SK-N-SH (cell line): ENCODE results near the gene GNAT3. TPM values are rescaled to one million over a fixed set of nuclear protein-coding genes. Genes with fewer than 3 reads are reported as not detected.

ENCODE experiments used
- CTCF ChIA-PET: fragments of 300-600, 350-600 bp; formaldehyde crosslinking; extraction: SDS; loops from one replicate; lab custom pipeline; 2021; lab: Yijun Ruan, JAX
- POLR2A ChIA-PET: fragments of 350-600 bp; sonication (Branson Sonifier 250); formaldehyde crosslinking; extraction: SDS; loops from one replicate; lab custom pipeline; 2020; ENCODE audit warnings: antibody characterized with exemption, inconsistent platforms; lab: Yijun Ruan, JAX
- DNase-seq: peaks from one replicate; pipeline ENCODE4 v3.0.0; 2012
- H2AFZ ChIP-seq: fragments of 200-600 bp; sonication (generic); 2 replicates; pipeline ENCODE4 v1.8.1; 2016; ENCODE audit warnings: antibody characterized with exemption, mild to moderate bottlenecking, low read depth
- H3F3A ChIP-seq: fragments of 200-600 bp; sonication (generic); replicated peaks from 2 replicates; pipeline ENCODE3; 2016; ENCODE audit warnings: antibody characterized with exemption, mild to moderate bottlenecking; ENCODE audit not compliant: insufficient read depth
- H3K27ac ChIP-seq, 2 experiments: fragments of 200-500 bp in 1 of 2; fragments of 200-600 bp in 1 of 2; sonication (Bioruptor generic) in 1 of 2; sonication (generic), shearing (Covaris generic) in 1 of 2; 2 replicates each; pipeline versions ENCODE4 v1.5.1 to v1.6.1; 2014 to 2016; ENCODE audit warnings: low read depth in 2 of 2, inconsistent platforms in 1 of 2, low read length in 1 of 2, mild to moderate bottlenecking in 1 of 2, mixed read lengths in 1 of 2
- H3K27me3 ChIP-seq: fragments of 200-600 bp; sonication (generic), shearing (Covaris generic); 2 replicates; pipeline ENCODE4 v1.6.1; 2016; ENCODE audit warnings: mixed run types; ENCODE audit not compliant: insufficient read depth
- H3K36me3 ChIP-seq, 2 experiments: fragments of 200-500 bp in 1 of 2; fragments of 200-600 bp in 1 of 2; sonication (Bioruptor generic) in 1 of 2; sonication (generic) in 1 of 2; replicated peaks in 1 of 2; 2 replicates each; pipeline versions ENCODE3 to v1.5.1; 2014 to 2016; ENCODE audit warnings: low read length in 1 of 2, mild to moderate bottlenecking in 1 of 2; ENCODE audit not compliant: insufficient read depth in 2 of 2, control insufficient read depth in 1 of 2
- H3K4me1 ChIP-seq, 2 experiments: fragments of 200-500 bp in 1 of 2; fragments of 200-600 bp in 1 of 2; sonication (Bioruptor generic) in 1 of 2; sonication (generic), shearing (Covaris generic) in 1 of 2; 2 replicates each; pipeline versions ENCODE4 v1.5.1 to v1.6.1; 2014 to 2016; ENCODE audit warnings: low read depth in 1 of 2, low read length in 1 of 2, mixed run types in 1 of 2; ENCODE audit not compliant: insufficient read depth in 2 of 2, control insufficient read depth in 1 of 2
- H3K4me2 ChIP-seq: fragments of 200-600 bp; sonication (generic), shearing (Covaris generic); 2 replicates; pipeline ENCODE4 v1.6.1; 2017; ENCODE audit warnings: mixed run types
- H3K4me3 ChIP-seq, 2 experiments: fragments of 200-500 bp in 1 of 2; fragments of 200-600 bp in 1 of 2; sonication (Bioruptor generic) in 1 of 2; sonication (generic), shearing (Covaris generic) in 1 of 2; 2 replicates each; pipeline versions ENCODE4 v1.5.1 to v1.8.1; 2014 to 2016; ENCODE audit warnings: low read depth in 2 of 2, inconsistent platforms in 1 of 2, low read length in 1 of 2, mild to moderate bottlenecking in 1 of 2, mixed read lengths in 1 of 2, moderate library complexity in 1 of 2
- H3K79me2 ChIP-seq: fragments of 200-600 bp; sonication (generic); 2 replicates; pipeline ENCODE4 v1.8.1; 2017; ENCODE audit warnings: mild to moderate bottlenecking; ENCODE audit not compliant: insufficient read depth
- H3K9ac ChIP-seq: fragments of 200-600 bp; sonication (generic); 2 replicates; pipeline ENCODE4 v1.6.1; 2017; ENCODE audit warnings: mixed run types
- H3K9me2 ChIP-seq: fragments of 200-600 bp; sonication (generic); 2 replicates; pipeline ENCODE4 v1.6.1; 2017; ENCODE audit warnings: mixed run types
- H3K9me3 ChIP-seq: fragments of 200-600 bp; sonication (generic); 2 replicates; pipeline ENCODE4 v1.6.1; 2017; ENCODE audit warnings: mixed run types, mild to moderate bottlenecking, moderate library complexity
- H4K20me1 ChIP-seq: fragments of 200-600 bp; sonication (generic); 2 replicates; pipeline ENCODE4 v1.6.1; 2017; ENCODE audit warnings: mild to moderate bottlenecking, mixed run types; ENCODE audit not compliant: insufficient read depth
- CHD2 ChIP-seq: fragments of 150-350 bp; IDR thresholded peaks from 2 replicates; pipeline ENCODE4 v1.6.1; 2018; ENCODE audit warnings: low read length; ENCODE audit not compliant: partially characterized antibody
- CTCF ChIP-seq: fragments of 200-600 bp; sonication (generic); IDR thresholded peaks from 2 replicates; pipeline ENCODE4 v1.6.1; 2017; ENCODE audit warnings: antibody characterized with exemption, mild to moderate bottlenecking, moderate library complexity
- ELF1 ChIP-seq: IDR thresholded peaks from 2 replicates; pipeline ENCODE4 v1.4.0; 2012
- EP300 ChIP-seq, 2 experiments: IDR thresholded peaks; 2 replicates each; pipeline versions ENCODE4 v1.4.0 to v1.6.1; 2012; ENCODE audit warnings: borderline replicate concordance in 1 of 2, low read depth in 1 of 2, low read length in 1 of 2
- FOSL2 ChIP-seq: IDR thresholded peaks from 2 replicates; pipeline ENCODE4 v1.4.0; 2012; ENCODE audit warnings: low read depth, mild to moderate bottlenecking, moderate library complexity, borderline replicate concordance
- FOXJ3 ChIP-seq: sonication (generic); formaldehyde crosslinking; IDR thresholded peaks from 2 replicates; pipeline ENCODE4 v1.5.1; 2020; ENCODE audit warnings: mild to moderate bottlenecking, missing genetic modification reagents
- FOXM1 ChIP-seq: IDR thresholded peaks from 2 replicates; pipeline ENCODE4 v1.4.0; 2012; ENCODE audit warnings: low read depth, mild to moderate bottlenecking
- GATA2 ChIP-seq: sonication (generic); formaldehyde crosslinking; IDR thresholded peaks from 2 replicates; pipeline ENCODE4 v1.5.0; 2020; ENCODE audit warnings: mild to moderate bottlenecking, missing genetic modification reagents
- JUND ChIP-seq: IDR thresholded peaks from 2 replicates; pipeline ENCODE4 v1.4.0; 2012
- MAX ChIP-seq: IDR thresholded peaks from 2 replicates; pipeline ENCODE4 v1.4.0; 2012; ENCODE audit warnings: low read depth
- MEF2A ChIP-seq: IDR thresholded peaks from 2 replicates; pipeline ENCODE4 v1.4.0; 2012; ENCODE audit warnings: low read depth, borderline replicate concordance
- MXI1 ChIP-seq: IDR thresholded peaks from 2 replicates; pipeline ENCODE4 v1.6.1; 2012; ENCODE audit warnings: mild to moderate bottlenecking, low read depth, low read length, improper control_type of control experiment
- NFIC ChIP-seq: IDR thresholded peaks from 2 replicates; pipeline ENCODE4 v1.4.0; 2012; ENCODE audit warnings: borderline replicate concordance
- NRF1 ChIP-seq: IDR thresholded peaks from 2 replicates; pipeline ENCODE4 v1.6.1; 2012; ENCODE audit warnings: low read depth, mild to moderate bottlenecking, low read length
- POLR2AphosphoS5 ChIP-seq: IDR thresholded peaks from 2 replicates; pipeline ENCODE4 v1.6.1; 2012; ENCODE audit warnings: low read depth, low read length
- RAD21 ChIP-seq: IDR thresholded peaks from 2 replicates; pipeline ENCODE4 v1.6.1; 2012; ENCODE audit warnings: mild to moderate bottlenecking, low read length
- RCOR1 ChIP-seq: fragments of 150-350 bp; IDR thresholded peaks from 2 replicates; pipeline ENCODE4 v1.6.1; 2017; ENCODE audit warnings: antibody characterized with exemption, low read length
- RFX5 ChIP-seq: IDR thresholded peaks from 2 replicates; pipeline ENCODE4 v1.6.1; 2012; ENCODE audit warnings: mild to moderate bottlenecking, improper control_type of control experiment, low read length
- RXRA ChIP-seq: IDR thresholded peaks from 2 replicates; pipeline ENCODE4 v1.4.0; 2012; ENCODE audit warnings: low read depth, mild to moderate bottlenecking, borderline replicate concordance
- SIN3A ChIP-seq: IDR thresholded peaks from 2 replicates; pipeline ENCODE4 v1.6.1; 2012; ENCODE audit warnings: low read depth, mild to moderate bottlenecking, low read length, moderate library complexity, borderline replicate concordance
- SMC3 ChIP-seq: IDR thresholded peaks from 2 replicates; pipeline ENCODE4 v1.6.1; 2012; ENCODE audit warnings: low read depth, low read length, improper control_type of control experiment
- TAF1 ChIP-seq: IDR thresholded peaks from 2 replicates; pipeline ENCODE4 v1.6.1; 2012; ENCODE audit warnings: low read depth, mild to moderate bottlenecking, low read length, moderate library complexity, borderline replicate concordance
- TCF12 ChIP-seq: IDR thresholded peaks from 2 replicates; pipeline ENCODE4 v1.4.0; 2012
- YY1 ChIP-seq: IDR thresholded peaks from 2 replicates; pipeline ENCODE4 v1.4.0; 2012; ENCODE audit warnings: low read depth, mild to moderate bottlenecking
- WGBS: methylation state at CpG from one replicate; pipeline ENCODE4 v1.1.6; 2017; ENCODE audit warnings: low lambda C conversion rate; 5-methylcytosine and 5-hydroxymethylcytosine counted together
- polyA plus RNA-seq, 3 experiments: library from polyadenylated mRNA; depleted of rRNA; stranded (reverse); fragments of >200 nt; gene quantifications; 2 replicates each; pipeline ENCODE4 v1.2.3, GENCODE V29; 2012
- TF ChIP-seq, protein P1 (sequence below): fragments of 150-350 bp; IDR thresholded peaks from 2 replicates; pipeline ENCODE4 v1.6.1; 2016; ENCODE audit warnings: mild to moderate bottlenecking, low read depth, low read length
- TF ChIP-seq, protein P2 (sequence below): IDR thresholded peaks from 2 replicates; pipeline ENCODE4 v1.4.0; 2012; ENCODE audit warnings: low read depth, borderline replicate concordance
- TF ChIP-seq, protein P3 (sequence below): IDR thresholded peaks from 2 replicates; pipeline ENCODE4 v1.6.1; 2012; ENCODE audit warnings: mild to moderate bottlenecking, low read depth, low read length, moderate library complexity

The GNAT3 gene
- polyA plus RNA-seq, 1 of the 3 experiments (the other 2 are of a cell fraction) = not detected

GRCh38 chr7:80445351-80445750, 66.5 kb downstream of the GNAT3 start:
- ChIA-PET POLR2A (no interaction called here), CTCF (interaction anchor here (0.7 to 2.9 kb wide), 8 partner anchors 14 to 385 kb away, joined by 3 to 20 read pairs (median 3); no protein-coding TSS in a partner anchor)
- TF ChIP-seq, protein P1, sequence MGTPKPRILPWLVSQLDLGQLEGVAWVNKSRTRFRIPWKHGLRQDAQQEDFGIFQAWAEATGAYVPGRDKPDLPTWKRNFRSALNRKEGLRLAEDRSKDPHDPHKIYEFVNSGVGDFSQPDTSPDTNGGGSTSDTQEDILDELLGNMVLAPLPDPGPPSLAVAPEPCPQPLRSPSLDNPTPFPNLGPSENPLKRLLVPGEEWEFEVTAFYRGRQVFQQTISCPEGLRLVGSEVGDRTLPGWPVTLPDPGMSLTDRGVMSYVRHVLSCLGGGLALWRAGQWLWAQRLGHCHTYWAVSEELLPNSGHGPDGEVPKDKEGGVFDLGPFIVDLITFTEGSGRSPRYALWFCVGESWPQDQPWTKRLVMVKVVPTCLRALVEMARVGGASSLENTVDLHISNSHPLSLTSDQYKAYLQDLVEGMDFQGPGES = no peak
- TF ChIP-seq CHD2 (no peak), POLR2AphosphoS5 (peak; percentile 94), FOXM1 (peak; percentile 99), RFX5 (no peak), JUND (peak; percentile 98), EP300 (IDR thresholded peaks at IDR 0.05; ENCODE audit: borderline replicate concordance in 1 of 2, low read depth in 1 of 2, low read length in 1 of 2) (peak; percentile 90 to 99), NFIC (peak; percentile 97), TCF12 (peak; percentile 99), ELF1 (peak; percentile 45; the same call in 1 of the 2 replicates), SIN3A (peak; percentile 93), MEF2A (peak; percentile 56), TAF1 (peak; percentile 50; the same call in 1 of the 2 replicates), NRF1 (no peak), RXRA (peak; percentile 70; the same call in 1 of the 2 replicates), RCOR1 (no peak), FOSL2 (peak; percentile 79; the same call in 1 of the 2 replicates), RAD21 (no peak), CTCF (no peak), YY1 (no peak; the same call in 1 of the 2 replicates), MAX (peak; percentile 67; the same call in 1 of the 2 replicates), GATA2 (CRISPR knock-in tag) (no peak), MXI1 (no peak), SMC3 (no peak), FOXJ3 (no peak)
- TF ChIP-seq, protein P2, sequence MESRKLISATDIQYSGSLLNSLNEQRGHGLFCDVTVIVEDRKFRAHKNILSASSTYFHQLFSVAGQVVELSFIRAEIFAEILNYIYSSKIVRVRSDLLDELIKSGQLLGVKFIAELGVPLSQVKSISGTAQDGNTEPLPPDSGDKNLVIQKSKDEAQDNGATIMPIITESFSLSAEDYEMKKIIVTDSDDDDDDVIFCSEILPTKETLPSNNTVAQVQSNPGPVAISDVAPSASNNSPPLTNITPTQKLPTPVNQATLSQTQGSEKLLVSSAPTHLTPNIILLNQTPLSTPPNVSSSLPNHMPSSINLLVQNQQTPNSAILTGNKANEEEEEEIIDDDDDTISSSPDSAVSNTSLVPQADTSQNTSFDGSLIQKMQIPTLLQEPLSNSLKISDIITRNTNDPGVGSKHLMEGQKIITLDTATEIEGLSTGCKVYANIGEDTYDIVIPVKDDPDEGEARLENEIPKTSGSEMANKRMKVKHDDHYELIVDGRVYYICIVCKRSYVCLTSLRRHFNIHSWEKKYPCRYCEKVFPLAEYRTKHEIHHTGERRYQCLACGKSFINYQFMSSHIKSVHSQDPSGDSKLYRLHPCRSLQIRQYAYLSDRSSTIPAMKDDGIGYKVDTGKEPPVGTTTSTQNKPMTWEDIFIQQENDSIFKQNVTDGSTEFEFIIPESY = peak; percentile 77
- TF ChIP-seq, protein P3, sequence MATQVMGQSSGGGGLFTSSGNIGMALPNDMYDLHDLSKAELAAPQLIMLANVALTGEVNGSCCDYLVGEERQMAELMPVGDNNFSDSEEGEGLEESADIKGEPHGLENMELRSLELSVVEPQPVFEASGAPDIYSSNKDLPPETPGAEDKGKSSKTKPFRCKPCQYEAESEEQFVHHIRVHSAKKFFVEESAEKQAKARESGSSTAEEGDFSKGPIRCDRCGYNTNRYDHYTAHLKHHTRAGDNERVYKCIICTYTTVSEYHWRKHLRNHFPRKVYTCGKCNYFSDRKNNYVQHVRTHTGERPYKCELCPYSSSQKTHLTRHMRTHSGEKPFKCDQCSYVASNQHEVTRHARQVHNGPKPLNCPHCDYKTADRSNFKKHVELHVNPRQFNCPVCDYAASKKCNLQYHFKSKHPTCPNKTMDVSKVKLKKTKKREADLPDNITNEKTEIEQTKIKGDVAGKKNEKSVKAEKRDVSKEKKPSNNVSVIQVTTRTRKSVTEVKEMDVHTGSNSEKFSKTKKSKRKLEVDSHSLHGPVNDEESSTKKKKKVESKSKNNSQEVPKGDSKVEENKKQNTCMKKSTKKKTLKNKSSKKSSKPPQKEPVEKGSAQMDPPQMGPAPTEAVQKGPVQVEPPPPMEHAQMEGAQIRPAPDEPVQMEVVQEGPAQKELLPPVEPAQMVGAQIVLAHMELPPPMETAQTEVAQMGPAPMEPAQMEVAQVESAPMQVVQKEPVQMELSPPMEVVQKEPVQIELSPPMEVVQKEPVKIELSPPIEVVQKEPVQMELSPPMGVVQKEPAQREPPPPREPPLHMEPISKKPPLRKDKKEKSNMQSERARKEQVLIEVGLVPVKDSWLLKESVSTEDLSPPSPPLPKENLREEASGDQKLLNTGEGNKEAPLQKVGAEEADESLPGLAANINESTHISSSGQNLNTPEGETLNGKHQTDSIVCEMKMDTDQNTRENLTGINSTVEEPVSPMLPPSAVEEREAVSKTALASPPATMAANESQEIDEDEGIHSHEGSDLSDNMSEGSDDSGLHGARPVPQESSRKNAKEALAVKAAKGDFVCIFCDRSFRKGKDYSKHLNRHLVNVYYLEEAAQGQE = peak; percentile 56; the same call in 1 of the 2 replicates

More at GRCh38 chr7:80445351-80445750, 66.5 kb downstream of the GNAT3 start:
- no peaks in the 10 kb centered on the region for H3K36me3 ChIP-seq
- DNase-seq = peak; percentile 15
- H3K79me2 ChIP-seq = no peaks in the 10 kb centered on the region
- WGBS = 17% methylated on average over 5 of the region's 5 CpGs
- peak overlapping the region; percentile 7; the same call in 1 of the 2 replicates for H3K4me2 ChIP-seq
- H3K27me3 ChIP-seq = no peaks in the 10 kb centered on the region
- H3K4me3 ChIP-seq = no peak overlapping the region
- H3K9me3 ChIP-seq = no peaks in the 10 kb centered on the region
- H3K27ac ChIP-seq = peak overlapping the region; percentile 83 to 91; a peak in 3 of 4 replicates
- H3K9ac ChIP-seq = peak overlapping the region; percentile 4; the same call in 1 of the 2 replicates
- no peak overlapping the region for H2AFZ ChIP-seq
- H3K9me2 ChIP-seq = no peaks in the 10 kb centered on the region
- peaks cover 13 to 16% of the 10 kb centered on the region in 2 experiments for H3K4me1 ChIP-seq
- H3F3A ChIP-seq = peaks cover 53% of the 10 kb centered on the region
- no peaks in the 10 kb centered on the region for H4K20me1 ChIP-seq
